M059J (cell line): ENCODE measurements around the gene C9orf57. TPM values are rescaled to one million over a fixed set of nuclear protein-coding genes. Genes with fewer than 3 reads are reported as not detected.
"Not testable (repeated sequence)": the region's sequence is repeated elsewhere in the genome, so short reads cannot be mapped to it uniquely, and the experiment has no call there.

Source experiments
- DNase-seq: peaks from one replicate; pipeline ENCODE4 v3.0.0-alpha.2; 2012; ENCODE audit warnings: low read depth
- total RNA-seq: library from RNA; depleted of rRNA; stranded (reverse); fragments of >200 nt; shearing (Covaris generic); gene quantifications from 2 replicates; pipeline ENCODE4 v1.2.3, GENCODE V29; 2014; rRNA removed

Gene C9orf57, protein sequence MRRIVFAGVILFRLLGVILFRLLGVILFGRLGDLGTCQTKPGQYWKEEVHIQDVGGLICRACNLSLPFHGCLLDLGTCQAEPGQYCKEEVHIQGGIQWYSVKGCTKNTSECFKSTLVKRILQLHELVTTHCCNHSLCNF
- 0.15 TPM in 1 of 2 replicates, not detected in the other for total RNA-seq

DNA sequence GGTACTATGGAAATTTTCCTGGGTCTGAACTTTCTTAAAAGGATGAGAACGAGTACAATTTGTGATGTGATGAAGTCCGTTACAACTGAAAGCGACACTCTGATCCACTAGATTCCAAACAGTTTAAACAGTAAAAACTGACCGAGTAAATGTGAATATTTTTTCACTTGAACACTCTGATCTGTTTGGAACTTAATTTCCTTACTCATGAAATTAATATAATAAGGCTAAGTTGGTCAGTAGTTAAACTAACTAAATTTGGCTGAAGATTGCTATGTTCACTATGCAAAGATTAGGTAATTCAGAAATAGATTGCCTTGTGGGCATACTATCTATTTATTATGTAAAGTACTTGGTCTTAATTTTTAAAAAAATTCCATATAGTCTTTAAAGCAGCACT lies at the start of gene C9orf57:
C9orf57 (minus strand) TSS at position 101 of the 400 bp plus-strand sequence. CDS start 1,282 bp downstream, outside the sequence.
- no peak for DNase-seq

DNA sequence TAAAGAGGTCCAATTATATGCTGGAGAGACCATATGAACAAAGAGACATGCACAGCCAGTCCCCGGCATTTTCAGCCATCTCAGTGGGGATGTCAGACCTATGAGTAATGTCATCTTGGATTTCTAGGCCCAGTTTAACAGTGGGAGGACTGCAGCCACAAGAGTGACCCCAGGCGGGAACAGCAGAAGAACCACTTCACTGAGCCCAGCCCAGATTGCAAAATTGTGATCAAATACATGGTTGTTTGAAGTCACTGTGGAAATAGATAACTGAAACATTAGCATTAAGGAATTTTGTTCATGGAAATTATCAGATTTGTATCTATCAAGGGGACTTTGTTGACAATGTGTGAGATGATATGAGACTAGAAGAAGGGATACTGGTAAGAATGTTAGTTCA lies 42.1 kb upstream of the C9orf57 start:
- DNase-seq: no peak

DNA sequence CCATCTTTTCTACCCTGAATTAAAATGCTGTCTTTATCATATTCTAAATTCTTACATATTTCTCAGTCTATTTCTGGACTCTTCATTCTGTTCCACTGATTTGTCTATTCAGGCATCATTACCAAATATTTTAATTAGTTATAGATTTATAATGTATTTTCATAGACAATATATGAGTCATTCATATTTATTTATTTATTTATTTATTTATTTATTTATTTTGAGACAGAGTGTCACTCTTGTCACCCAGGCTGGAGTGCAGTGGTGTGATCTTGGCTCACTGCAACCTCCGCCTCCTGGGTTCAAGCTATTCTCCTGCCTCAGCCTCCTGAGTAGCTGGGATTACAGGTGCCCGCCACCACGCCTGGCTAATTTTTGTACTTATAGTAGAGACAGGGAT lies 35.1 kb upstream of the C9orf57 start:
- not testable (repeated sequence) for DNase-seq

DNA sequence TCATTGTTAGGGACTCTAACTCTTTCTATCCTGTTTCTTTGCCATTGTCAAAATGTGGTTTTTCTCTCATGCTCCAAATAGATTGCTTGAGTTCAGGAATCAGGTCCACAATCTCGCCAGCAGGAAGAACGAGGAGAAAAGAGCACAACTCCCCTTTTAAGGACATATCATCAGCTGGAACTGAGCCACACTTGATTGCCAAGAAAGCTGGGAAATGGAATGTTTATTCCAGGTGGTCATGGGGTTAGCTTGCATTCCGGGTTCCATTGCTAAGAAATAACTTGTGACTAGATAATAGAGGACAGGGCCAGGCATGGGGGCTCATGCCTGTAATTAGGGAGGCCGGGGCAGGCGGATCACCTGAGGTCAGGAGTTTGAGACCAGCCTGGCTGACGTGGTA lies 32.4 kb upstream of the C9orf57 start:
- peak; percentile 46 for DNase-seq

DNA sequence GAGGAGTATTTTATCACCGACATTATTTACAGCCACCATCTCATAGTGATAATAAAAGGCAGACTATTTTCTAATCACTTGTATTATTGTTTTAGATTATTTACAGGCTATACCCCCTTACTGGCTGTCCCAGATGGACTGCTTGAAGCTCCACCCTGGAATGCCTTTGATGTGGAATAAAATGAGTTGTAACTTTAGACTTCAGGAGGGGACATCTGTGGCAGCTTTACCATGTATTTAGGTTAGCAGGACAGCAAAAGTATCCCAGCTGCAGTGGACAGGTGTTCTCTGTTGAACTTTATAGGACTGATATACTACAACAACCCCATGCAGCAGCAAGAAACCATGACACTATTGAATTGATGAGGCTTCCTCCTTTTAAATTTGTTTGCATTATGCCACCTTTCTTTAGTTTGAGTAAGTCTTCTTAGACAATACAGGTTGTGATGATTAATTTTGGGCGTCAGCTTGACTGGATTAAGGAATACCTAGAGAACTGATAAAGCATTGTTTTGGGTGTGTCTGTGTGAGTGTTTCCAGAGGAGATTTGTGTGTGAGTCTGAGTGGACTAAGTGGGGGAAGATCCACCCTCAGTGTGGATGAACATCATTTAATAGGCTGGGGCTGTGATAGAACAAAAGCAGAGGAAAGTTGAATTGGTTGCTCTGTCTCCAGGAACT lies 29.2 kb upstream of the C9orf57 start:
- DNase-seq: no peak

DNA sequence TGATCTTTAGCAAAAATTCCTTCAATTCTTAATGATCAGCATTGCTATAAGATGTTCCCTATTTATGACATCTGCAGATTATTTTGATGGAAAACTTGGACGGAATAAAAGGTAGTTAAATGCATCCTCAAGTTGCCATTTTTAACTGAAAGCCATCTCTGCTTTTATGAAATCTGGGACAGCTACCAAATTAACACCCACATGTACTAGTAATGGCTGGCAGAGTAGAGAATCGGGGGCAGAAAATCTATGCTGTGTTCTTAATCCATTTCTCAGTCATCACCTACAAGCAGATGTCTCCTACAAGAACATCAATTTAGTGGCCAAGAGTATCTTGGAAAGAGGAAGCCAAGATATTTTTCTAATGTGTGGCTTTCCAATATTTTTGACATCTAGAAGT lies 22.1 kb upstream of the C9orf57 start:
- DNase-seq: no peak

DNA sequence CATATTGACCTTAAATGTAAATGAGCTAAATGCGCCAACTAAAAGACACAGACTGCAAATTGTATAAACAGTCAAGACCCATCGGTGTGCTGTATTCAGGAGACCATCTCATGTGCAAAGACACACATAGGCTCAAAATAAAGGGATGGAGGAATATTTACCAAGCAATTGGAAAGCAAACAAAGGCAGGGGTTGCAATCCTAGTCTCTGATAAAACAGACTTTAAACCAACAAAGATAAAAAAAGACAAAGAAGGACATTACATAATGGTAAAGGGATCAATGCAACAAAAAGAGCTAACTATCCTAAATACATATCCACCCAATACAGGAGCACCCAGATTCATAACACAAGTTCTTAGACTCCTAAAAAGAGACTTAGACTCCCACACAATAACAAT lies 14.3 kb upstream of the C9orf57 start:
- not testable (repeated sequence) for DNase-seq

DNA sequence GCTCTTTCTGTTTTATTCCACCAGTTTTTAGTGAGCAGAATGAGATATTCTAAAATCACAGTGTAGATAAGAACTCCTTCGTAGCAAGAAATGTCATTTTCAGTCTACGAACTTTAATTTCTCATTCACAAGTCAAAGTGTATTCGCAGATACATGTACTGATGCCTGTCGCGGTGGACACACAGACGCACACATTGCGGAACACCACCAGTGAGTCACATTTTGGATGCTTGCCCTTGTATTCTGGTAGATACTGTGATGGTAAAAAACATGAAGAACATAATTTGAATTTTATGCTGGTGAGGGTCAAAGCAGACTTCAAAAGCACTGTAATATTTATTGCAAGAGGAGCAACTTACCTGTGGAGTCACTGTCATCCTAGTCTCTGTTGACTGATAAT lies 4.7 kb upstream of the C9orf57 start:
- peak; percentile 66 for DNase-seq

DNA sequence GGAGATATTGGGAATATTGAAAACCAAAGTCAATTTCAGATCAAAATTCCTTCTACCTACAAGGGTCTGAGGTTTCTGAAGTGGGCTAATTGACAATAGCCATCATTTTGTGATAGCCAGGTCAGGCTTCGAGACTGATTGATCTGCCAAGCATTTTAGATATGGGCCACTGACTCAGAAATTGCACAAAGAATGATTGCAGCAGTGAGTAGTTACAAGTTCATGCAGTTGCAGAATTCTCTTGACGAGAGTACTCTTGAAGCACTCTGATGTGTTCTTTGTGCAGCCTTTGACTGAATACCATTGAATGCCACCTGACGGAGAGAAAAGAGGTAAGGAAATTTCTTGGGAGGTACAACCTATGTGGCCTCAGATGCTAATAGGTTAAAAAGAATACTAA lies 8.3 kb downstream of the C9orf57 start:
- no peak for DNase-seq

DNA sequence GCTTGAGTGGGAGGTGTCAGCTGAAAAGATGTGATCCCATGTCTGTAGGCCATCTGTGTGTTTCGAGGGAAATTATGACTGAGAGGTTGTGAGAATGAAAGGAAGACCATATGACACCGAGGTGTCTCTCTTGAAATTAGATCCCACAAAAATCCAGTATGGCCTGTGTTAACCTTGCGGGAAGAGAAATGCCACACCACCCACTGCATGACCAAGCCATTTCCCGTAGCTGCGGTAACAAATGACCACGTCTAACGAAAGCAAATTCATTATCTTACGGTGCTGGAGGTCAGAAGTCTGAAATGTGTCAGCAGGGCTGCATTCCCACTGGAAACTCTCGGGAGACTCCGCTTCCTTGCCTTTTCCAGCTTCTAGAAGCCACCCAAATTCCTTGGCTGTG lies 11.6 kb downstream of the C9orf57 start:
- DNase-seq: peak; percentile 51

DNA sequence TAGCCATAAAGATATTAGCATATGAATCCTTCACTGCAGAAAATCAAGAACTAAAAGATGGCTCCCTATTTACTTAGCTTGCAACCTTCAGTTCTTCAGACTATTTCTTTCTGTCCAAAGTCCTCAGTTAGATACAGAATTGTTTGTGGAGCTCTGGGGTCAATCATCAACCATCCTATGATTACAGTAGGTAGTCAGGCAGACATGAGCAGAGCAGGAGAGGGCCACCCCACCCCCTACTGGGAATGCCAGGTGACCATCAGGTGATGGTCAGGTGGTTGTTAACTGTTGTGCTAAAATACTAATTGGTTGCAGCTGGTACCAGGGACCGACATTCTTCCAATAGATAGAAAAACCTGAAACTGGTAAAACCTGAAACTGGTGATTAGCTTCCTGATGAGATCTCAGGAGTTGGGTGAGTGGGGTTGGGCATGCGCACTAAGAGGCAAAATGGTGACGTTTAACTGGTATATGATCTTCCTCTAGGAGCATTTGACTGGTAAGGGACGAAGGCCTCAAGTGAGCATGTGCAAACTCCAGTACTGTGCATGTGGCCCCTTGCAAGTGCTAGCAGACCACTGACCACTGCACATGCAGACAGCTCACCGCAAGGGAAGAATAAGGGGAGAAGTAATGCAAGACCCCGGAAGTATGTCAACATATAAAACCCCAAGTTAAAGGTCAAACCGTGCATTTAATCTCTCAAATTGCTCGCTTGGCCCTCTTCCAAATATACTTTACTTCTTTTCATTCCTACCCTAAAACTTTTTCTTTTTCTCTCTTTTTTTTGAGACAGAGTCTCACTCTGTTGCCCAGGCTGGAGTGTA lies 13.6 kb downstream of the C9orf57 start:
- no peak for DNase-seq

DNA sequence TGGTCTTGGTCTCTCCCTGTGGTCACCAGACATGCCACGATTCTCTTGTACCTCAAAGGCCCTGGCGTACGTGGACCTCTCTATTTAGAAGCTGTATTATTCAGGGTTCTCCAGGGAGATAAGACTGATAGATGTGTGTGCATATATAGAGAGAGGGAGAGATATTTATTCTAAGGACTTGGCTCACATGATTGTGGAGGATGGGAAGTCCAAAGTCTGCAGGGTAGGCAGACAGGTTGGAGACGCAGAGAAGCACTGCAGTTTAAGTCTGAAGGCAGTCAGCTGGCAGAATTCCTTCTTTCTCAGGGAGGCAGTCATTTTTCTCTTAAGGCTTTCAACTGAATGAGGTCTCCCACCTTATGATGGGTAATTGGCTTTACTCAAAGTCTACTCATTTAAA lies 16.3 kb downstream of the C9orf57 start:
- no peak for DNase-seq

DNA sequence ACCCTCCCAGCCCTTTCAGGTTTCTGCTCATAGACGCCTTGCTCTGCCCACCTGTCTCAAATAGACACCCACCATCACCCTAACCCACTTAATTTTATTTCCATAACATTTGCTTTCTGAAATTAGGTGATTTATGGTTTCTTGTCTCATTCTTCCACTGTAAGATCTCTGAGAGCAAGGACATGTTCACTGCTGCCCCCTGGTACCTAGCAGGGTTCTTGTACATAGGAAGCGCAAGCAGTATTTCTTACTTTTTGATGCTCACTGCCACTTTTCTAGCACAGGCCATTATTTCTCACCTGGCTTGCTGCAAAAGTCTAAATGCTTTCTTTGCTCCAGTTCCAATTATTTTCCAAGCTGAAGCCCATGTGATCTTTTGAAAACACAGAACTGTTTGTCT lies 16.8 kb downstream of the C9orf57 start:
- no peak for DNase-seq

DNA sequence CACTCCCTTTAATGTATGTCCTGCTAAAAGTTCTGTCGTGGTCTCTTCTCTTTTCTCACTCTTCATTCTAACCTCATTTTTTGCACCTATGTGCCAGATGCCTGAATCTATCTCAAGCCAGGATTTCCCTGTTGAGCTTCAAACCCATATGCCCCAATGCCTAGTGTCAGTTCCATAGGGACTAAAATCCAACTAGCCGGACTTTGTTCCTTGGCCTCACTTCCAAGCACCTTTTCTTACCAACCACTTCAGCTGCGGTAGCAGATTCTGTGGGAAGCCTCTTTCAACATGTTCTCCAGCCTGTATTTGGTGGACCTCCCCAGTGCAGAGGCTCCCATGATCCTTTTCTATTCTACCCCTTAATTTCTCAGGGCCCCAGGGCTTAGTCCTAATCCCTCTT lies 17.5 kb downstream of the C9orf57 start:
- DNase-seq: no peak

DNA sequence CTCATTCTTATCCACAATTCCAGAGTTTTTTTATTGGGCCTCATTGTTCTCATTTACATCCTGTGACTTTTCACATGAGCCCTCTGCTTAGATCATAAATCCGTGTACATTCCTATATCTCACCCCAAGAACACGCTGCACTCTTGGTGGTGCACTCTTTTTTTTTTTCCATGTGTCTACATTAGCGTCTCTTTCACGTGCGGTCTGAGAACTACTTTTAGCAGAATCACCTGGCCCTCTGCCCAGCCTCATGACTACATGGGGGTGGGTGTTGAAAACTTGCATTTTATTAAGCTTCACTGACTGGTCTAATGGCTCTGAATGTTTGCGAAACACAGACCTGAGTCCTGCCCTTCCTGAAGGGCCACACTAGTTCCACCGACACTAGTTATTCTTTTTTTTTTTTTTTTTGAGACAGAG lies 18.6 kb downstream of the C9orf57 start:
- DNase-seq: peak; percentile 86

DNA sequence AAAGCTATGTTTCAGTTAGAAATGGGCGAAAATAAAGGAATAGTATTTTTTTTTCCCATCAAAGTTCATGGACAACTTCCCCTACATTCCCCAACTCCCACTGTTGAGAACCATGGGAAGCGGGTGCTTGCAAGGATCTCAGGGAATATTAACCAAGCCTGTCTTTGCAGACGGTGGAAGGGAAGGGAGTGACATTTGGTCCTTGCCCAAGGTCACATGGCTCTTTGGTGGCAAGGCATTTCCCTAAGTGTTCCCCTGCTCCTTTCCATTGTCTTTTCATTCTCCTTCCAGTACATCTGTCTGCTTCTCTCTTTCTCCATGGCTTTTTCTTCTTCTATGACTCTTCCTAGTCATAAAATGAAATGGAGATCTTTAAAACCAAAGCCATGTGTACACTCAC lies 19.0 kb downstream of the C9orf57 start:
- DNase-seq: no peak

DNA sequence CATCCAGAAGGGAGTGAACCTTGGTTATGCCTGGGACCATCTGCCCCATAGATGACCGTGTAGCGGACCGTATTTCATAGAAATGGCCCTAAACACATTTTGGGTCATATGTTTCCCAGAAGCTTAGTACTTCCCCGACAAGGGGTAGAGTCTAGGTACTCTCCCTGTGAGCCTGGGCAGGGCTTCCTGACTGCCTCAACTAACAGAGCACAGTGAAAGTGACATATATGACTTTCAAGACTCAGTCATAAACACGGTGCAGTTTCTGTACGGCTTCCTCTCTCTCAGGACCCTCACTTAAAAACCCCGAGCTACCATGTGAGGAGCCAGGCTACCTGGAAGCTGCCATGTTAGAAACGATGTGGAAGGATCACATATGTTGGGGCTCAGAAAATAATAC lies 20.9 kb downstream of the C9orf57 start:
- DNase-seq: no peak

DNA sequence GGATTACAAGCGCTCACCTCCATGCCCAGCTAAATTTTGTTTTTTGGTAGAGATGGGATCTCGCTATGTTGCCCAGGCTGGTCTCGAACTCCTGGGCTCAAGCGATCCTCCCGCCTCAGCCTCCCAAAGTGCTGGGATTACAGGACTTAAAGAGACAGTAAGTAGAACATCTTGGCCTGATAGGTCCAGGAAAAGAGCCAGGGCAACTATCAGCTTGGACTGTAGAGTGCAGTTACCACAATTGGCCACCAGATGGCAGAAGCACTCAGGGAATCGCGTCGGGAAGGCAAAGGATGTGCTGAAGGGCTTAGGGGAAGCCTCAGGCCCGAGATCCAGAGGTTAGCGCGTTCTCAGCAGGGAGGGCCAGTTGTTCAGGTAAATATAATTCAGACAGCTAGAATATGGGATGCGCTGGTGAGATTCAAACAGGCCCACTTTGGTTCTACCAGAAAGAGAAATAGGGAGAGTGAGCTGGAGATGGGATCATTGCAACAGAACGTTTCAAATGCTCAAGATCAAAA lies 21.5 kb downstream of the C9orf57 start:
- DNase-seq: peak; percentile 77

DNA sequence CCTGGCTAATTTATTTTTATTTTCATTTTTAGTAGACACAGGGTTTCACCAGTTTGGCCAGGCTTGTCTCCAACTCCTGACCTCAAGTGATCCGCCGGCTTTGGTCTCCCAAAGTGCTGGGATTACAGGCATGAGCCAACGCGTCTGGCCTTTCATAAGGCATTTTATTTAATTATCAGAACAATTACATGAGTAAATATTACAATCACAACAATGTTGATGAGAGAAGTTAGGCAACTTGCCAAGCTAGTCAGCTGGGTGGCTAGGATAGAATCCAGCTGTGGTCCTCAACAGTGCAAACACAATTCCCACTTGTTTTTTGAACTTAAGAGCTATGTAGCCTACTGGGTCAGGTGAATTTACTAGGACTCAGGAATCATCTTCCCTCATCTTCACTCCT lies 22.0 kb downstream of the C9orf57 start:
- DNase-seq: no peak

DNA sequence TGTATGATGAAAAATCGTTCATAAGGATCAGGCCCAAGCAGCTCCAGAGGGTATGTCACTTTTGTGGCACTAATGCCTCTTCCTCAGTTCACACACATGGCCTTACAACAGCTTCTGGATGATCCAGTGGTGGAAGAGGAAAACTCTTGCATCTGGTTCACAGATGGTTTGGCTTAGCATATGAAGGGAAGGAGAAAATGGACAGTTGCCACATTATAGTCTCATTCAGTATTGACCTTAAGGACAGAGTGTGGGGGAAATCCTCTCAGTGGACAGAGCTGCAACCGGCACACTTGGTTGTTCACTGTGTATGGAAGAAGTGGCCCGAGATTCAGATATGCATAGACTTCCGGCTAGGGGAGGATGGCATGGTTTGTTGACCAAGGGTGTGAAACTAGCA lies 22.8 kb downstream of the C9orf57 start:
- no peak for DNase-seq

DNA sequence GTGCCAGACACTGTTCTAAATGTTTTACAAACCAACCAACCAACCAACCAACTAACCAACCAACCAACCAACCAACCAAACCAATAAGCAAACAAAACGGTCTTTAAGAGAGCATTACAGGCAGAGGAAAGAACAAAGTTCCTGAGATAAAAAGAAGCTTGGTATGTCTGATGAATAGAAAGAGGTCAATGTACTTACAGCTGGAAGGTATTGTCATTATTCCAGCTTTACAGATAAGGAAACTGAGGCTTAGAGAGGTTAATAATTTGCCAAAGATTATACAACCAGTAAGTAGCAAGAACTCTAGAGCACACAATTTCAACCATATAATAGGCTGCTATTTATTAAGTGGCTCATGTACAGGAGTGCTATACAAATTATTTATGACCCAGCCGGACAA lies 29.6 kb downstream of the C9orf57 start:
- no peak for DNase-seq

DNA sequence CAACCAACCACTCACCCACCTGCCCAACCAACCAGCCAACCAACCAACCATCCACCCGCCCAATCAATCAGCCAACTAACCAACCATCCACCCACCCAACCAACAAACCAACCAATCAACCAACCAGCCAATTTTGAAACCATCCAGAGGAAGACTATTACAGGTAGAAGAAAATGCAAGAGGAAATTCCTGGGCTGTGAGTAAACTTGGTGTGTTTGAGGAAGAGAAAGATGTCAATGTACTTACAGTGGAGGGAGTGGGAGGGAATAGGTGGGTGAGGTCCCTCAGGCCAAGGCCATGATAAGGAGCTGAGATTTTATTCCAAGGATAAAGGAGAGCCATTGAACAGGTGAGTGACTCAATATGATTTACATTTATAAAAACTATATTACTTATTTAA lies 30.4 kb downstream of the C9orf57 start:
- no peak for DNase-seq

DNA sequence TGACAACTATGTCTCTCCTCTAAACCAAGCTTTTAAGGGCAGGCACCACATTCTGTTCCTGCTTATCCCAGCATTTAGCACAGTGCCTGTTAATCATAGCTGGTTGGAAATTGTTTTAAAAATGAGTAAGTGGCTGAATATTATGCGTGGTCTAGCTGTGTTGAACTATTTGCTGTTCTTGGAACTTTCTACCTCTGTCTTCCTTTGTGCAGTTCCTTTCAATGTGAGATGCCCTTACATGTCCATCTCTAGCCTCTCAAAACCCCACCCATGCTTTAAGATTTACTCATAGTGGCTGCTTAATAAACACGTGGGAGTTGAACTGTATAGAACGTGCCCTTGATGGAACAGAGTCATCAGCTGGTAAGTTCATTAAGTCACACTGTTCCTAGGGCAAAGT lies 34.5 kb downstream of the C9orf57 start:
- DNase-seq: no peak
